Panc1 (cell line): ENCODE measurements around the gene HSF2.

Experiments used
- CTCF ChIP-seq: fragments of 450-650 bp; IDR thresholded peaks from 2 replicates; pipeline ENCODE4 v1.5.1; 2017; ENCODE audit warnings: mild to moderate bottlenecking
- POLR2AphosphoS5 ChIP-seq: IDR thresholded peaks from 2 replicates; pipeline ENCODE4 v1.6.1; 2012; ENCODE audit warnings: mild to moderate bottlenecking, low read depth, low read length, moderate library complexity

- TF ChIP-seq CTCF, result no peak
- no peak for TF ChIP-seq POLR2AphosphoS5
These were observed 9.4 kb downstream of the HSF2 start for GRCh38 chr6:122408702-122409458.
